ENCODE results near the gene TRMT11.
"Not testable (repeated sequence)": the region's sequence is repeated elsewhere in the genome, so short reads cannot be mapped to it uniquely, and the experiment has no call there.

Gene TRMT11

GRCh38 chr6:125944434-125944816 lies 41.9 kb upstream of the TRMT11 start:
- peak overlapping the region; percentile 42 to 46 for H3K27ac ChIP-seq

GRCh38 chr6:125944896-125945295 lies 41.4 kb upstream of the TRMT11 start:
- no peak for TF ChIP-seq CTCF (IDR thresholded peaks at IDR 0.05)
- no peak overlapping the region for H3K4me3 ChIP-seq
- peak overlapping the region in 1 of 2 donors; percentile 46 for H3K27ac ChIP-seq
- DNase-seq (ENCODE audit: low spot score) = no peak

More at GRCh38 chr6:125944434-125944816, 41.9 kb upstream of the TRMT11 start:
- no peak overlapping the region for H3K4me3 ChIP-seq
- no peak for DNase-seq (ENCODE audit: low spot score)
- TF ChIP-seq CTCF (IDR thresholded peaks at IDR 0.05) = no peak

GRCh38 chr6:125945378-125946141 lies 40.8 kb upstream of the TRMT11 start:
- no peak for DNase-seq (ENCODE audit: low spot score)
- TF ChIP-seq CTCF (IDR thresholded peaks at IDR 0.05) = no peak
- Histone ChIP-seq H3K4me3 (no peak overlapping the region), H3K27ac (peak overlapping the region; percentile 10 to 73)

- no peak for DNase-seq (ENCODE audit: low spot score)
- no peak for TF ChIP-seq CTCF (IDR thresholded peaks at IDR 0.05)
- Histone ChIP-seq H3K27ac (peak overlapping the region in 1 of 2 donors; percentile 7), H3K4me3 (no peak overlapping the region)
Observed at GRCh38 chr6:125947615-125948014, 38.7 kb upstream of the TRMT11 start.

GRCh38 chr6:125948455-125948854 lies 37.9 kb upstream of the TRMT11 start:
- H3K4me3 ChIP-seq = no peak overlapping the region
- DNase-seq (ENCODE audit: low spot score) = no peak
- no peak overlapping the region for H3K27ac ChIP-seq
- TF ChIP-seq CTCF (IDR thresholded peaks at IDR 0.05) = no peak

- no peak overlapping the region for H3K27ac ChIP-seq
- TF ChIP-seq CTCF (IDR thresholded peaks at IDR 0.05) = no peak
- no peak for DNase-seq (ENCODE audit: low spot score)
- no peak overlapping the region for H3K4me3 ChIP-seq
Observed at GRCh38 chr6:125949069-125949468, 37.3 kb upstream of the TRMT11 start.

GRCh38 chr6:125950293-125950692 lies 36.0 kb upstream of the TRMT11 start:
- no peak for TF ChIP-seq CTCF (IDR thresholded peaks at IDR 0.05)
- no peak overlapping the region for H3K4me3 ChIP-seq
- no peak for DNase-seq (ENCODE audit: low spot score)
- H3K27ac ChIP-seq = no peak overlapping the region

- not testable (repeated sequence) for H3K27ac ChIP-seq; DNase-seq (ENCODE audit: low spot score); H3K4me3 ChIP-seq
Observed at GRCh38 chr6:125950716-125951115, 35.6 kb upstream of the TRMT11 start.

Measured in coronary artery (tissue), 2 donors.